HG03064 (cell line): Measurements from ENCODE around the gene PIP5KL1.

ENCODE experiments used
- ATAC-seq: cut with Tn5 transposase; IDR thresholded peaks from one replicate; pipeline ENCODE4 v1.9.1; 2021; ENCODE audit warnings: low read depth; ENCODE audit not compliant: unreplicated experiment

PIP5KL1 gene, protein sequence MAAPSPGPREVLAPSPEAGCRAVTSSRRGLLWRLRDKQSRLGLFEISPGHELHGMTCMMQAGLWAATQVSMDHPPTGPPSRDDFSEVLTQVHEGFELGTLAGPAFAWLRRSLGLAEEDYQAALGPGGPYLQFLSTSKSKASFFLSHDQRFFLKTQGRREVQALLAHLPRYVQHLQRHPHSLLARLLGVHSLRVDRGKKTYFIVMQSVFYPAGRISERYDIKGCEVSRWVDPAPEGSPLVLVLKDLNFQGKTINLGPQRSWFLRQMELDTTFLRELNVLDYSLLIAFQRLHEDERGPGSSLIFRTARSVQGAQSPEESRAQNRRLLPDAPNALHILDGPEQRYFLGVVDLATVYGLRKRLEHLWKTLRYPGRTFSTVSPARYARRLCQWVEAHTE

DNA sequence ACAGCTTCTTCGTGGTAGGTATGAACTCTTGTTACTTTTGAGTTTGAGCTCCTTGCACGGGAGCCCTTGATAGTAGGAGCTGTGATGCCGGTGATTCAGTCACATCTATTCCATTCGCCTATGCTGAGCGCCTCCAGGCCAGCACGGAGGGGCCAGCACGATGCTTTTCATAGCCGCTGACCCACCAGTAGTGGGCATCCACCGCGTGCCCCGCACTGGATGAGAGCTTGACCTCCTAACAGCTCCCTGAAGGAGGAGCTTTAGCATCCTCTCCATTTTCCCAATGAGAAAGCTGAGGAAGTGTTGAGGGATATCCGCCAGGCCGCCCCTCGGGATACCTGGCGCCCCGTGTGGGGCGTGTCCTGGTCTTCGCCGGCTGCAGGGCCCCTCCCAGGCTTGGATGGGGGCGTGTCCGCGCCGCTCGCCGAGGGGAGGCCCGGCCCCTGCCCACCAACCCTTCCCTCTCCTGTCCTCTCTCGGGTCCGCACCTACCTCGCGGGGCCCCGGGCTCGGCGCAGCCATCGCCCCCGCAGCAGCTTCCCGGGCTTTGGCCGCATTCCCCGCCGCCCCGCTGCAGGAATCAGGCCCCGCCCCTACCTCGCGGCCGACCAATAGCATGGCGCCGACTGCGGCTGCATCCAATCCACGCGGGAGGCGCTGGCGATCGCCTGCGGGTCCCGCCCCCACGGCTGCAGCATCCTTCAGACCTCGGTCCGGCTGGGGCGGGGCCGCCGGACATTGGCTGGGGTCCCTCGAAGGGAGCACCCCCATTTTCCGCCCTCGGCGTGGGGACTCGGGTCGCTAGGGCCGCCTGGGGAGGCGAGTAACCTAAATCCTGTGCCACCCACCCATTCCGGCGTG lies at the start of gene PIP5KL1:
Gene PIP5KL1 (minus strand): TSS at position 547 of the 861 bp plus-strand sequence. CDS start 25 bp downstream, at position 522.
- no peak for ATAC-seq

DNA sequence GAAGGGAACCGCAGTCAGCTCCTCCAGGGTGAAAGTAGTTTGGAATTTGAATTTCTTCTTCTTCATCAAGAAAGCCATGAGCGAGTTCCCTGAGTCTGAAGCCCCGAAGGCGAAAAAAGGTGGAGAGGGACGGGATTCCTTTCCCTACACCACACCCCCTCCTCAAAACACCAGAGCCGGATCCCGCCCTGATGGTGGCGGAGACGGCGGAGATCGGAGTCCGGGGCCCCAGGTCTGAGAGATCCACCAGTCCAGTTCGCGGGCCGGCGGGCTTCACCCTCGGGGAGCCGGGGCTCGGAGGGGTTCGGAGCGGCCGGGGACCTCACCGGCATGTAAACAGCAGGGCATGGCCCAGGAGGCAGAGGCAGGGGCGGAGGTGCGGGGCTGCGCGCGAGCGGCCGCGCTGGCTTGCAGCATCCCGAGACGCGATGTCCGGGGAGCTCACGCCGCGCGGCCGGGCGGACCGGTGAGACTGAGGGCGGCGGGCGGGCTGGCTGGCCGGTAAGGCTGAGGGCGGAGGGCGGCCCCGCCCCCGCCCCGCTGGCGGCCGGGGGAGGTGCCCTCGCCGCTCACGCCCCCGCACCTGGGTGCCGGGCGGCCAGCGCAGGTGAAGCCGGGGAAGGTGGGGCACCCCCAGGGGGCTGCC lies 49.6 kb upstream of the PIP5KL1 start:
- ATAC-seq: peak; percentile 30

DNA sequence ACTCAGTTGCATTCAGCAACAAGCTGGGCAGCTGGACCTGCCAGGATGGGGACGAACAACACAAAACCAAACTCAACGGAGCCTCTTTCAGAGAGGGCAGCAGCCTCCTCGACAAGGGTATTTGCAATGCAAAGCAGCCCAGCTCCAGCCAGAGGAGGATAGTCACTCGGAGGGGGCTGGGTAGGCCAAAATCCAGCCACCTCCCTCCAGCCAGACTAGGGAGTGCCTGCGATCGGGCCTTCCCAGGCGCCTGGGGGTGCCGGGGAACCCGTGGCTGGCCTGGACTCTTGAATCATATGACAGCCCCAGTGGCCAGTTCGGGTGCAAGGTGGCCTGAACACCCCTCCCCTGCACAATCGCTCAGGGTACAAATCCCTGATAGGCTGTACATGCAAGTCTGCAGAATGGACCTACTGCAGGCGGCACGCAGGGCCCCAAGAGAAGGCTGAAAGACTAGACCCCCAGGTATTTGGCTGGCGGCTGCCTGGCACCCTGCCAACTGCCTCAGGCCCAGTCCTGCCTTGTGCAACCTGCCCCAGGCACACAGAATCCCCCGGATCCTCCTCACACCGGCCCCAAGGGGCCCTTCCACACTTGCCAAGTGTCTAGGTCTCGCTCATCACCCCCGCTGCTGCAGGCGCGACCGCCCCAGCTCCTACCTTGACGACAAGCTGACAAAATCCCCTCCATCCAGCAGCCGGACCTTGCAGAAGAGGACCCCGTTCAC lies 48.9 kb upstream of the PIP5KL1 start:
- ATAC-seq: no peak

GRCh38 chr9:127979015-127979332 lies 48.4 kb upstream of the PIP5KL1 start:
- no peak for ATAC-seq

- no peak for ATAC-seq
Observed at GRCh38 chr9:127977884-127978647, 47.5 kb upstream of the PIP5KL1 start.

- ATAC-seq: no peak
Observed at GRCh38 chr9:127977009-127977883, 46.7 kb upstream of the PIP5KL1 start.

- ATAC-seq: no peak
Observed at GRCh38 chr9:127976498-127976897, 45.9 kb upstream of the PIP5KL1 start.

DNA sequence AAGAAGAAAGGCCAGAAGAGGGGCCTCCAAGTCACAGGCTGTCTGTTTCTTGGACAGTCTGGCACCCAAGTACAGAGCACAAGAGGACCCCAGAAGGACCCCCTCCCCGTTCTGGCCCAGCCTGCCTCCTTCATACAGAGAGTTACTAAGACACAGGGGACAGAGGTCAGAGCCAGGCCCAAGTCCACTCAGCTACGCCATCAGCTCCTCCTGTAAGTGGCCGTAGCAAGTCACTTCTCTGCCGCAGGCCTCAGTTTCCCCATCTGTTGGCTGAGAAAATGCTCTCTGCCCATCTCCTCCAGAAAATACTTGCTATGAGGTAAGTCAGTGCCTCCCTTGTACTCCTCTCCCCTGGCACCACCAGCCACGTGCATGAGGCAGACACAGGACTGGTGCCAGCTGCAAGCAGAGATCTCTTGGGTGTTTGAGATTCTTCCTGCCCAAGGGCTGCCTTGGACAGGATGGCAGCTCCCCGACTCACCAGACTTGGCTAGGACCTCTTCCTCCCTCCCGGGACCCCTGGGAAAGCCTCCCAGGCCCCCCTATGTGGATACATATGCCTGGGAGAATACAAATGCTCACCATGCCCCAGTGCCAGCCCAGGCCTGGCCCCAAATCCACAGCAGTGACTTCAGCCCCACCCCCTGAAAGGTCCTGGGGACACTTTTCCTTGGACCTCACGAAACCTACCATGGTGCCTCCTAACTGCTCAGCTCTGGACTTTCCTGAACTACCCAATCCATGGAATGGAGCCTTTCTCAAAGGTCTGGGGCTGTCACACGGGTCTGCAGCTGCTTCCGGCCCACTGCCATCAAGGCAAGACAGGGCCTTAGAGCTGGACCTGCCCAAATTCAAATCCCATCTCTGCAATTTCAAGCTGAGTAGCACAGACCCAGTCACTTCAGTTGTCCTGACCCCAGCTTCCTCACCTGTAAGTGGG lies 45.1 kb upstream of the PIP5KL1 start:
- ATAC-seq: no peak

- ATAC-seq: no peak
Observed at GRCh38 chr9:127974769-127975261, 44.2 kb upstream of the PIP5KL1 start.

DNA sequence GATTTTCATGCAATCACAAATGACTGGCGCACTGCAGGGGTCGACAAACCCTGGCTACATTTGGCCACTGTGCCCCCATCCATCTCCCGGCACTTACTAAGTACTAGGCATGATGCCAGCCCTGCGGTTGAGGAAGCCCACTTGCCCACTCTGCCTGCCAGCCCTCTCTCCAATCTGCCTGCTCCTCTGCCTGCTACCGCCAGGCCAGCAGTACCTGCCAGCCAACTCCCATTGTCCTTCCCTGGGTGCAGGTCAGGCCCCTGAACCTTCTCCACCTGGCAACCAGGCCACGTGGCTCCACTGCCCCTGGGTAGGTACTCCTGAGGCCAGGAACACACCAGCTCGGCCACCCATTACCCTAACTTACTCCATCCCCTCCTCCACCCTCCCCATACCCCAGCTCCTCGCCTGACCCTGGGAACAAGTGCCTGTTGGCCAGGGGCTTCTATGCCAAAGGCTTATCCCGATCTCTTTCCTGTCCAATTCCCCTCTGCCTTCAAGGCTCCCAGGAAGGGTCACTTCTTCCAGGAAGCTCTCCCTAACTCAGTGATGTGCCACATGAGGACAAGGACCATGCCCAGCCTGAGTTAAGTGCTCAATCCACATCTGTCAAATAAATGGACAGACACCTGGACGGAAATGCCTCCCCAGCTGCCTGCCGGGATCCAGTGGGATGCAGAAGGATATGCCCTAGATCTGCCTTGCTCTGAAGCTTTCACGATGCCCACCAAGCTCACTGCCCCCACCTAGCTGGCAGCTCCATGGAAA lies 43.6 kb upstream of the PIP5KL1 start:
- no peak for ATAC-seq

- no peak for ATAC-seq
Observed at GRCh38 chr9:127973169-127974000, 42.8 kb upstream of the PIP5KL1 start.

GRCh38 chr9:127972236-127972871 lies 41.8 kb upstream of the PIP5KL1 start:
- no peak for ATAC-seq

DNA sequence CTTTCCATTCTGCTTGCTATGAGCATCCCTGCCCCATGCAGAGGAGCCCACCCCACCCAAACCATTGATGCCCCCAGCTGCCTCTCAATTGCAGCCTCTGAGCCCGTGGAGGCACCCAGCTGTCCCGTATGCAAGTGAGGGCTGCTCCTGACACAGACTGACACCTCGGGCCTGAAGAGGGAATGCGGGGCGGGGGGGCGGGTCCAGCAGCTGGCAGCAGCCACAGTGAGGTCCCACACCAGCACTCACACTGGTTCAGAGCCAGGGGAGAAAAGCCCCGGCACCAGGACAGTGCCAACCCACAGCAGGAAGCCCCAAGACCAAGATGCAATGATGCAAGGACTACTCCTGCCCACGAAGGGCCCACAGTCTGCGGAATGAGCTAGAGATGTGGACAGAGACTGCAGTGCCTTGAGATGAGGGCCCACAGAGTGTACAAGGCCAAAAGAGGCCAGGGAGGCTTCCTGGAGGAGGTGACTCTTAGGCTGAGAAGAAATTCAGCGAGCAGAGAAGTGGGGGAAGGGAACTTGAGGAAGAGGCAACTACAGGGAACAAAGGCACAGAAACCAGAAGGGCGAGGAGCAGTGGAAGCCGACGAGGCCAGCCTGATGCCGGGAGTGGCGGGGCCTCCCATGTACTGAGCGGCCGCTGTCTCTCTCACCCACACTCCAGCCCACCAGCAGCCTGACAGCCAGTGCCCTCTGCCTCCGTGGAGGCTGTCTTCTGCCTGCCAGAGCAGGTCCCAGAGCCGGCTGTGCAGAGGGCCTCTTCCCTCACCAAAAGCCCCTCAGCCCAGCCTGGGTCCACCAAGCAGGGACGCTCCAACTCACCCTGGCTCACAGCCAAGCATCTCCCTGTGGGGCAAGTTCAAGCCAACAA lies 41.0 kb upstream of the PIP5KL1 start:
- no peak for ATAC-seq

GRCh38 chr9:127970401-127971313 lies 40.1 kb upstream of the PIP5KL1 start:
- peak; percentile 55 for ATAC-seq
